HTERT RPE-1 (cell line): ENCODE results near the gene USP54.
"Not testable (repeated sequence)": the region's sequence is repeated elsewhere in the genome, so short reads cannot be mapped to it uniquely, and the experiment has no call there.

Source experiments
- in situ Hi-C: fragments of 300-500 bp; cut with MboI; formaldehyde crosslinking; loops from 4 replicates; pipeline ENCODE4 v1.14.3; 2020; ENCODE audit warnings: low sequenced_read_pairs

The USP54 gene

GRCh38 chr10:73590881-73591799 is at the start of gene USP54:
USP54 (minus strand) TSS chr10:73591342; CDS start chr10:73575658, 15,684 bp downstream.
- in situ Hi-C loops, result no loop called here

GRCh38 chr10:73639286-73639685 is 48.1 kb upstream of the USP54 start:
- in situ Hi-C loops, result loop anchor here (25.0 kb wide), 1 partner anchor 102 kb away; no protein-coding TSS in a partner anchor

GRCh38 chr10:73635781-73636180 is 44.6 kb upstream of the USP54 start:
- in situ Hi-C loops, result loop anchor here (25.0 kb wide), 1 partner anchor 98 kb away; no protein-coding TSS in a partner anchor

GRCh38 chr10:73634421-73634820 is 43.3 kb upstream of the USP54 start:
- in situ Hi-C loops, result loop anchor here (25.0 kb wide), 1 partner anchor 97 kb away; no protein-coding TSS in a partner anchor

GRCh38 chr10:73629165-73629564 is 38.0 kb upstream of the USP54 start:
- in situ Hi-C loops, result loop anchor here (25.0 kb wide), 1 partner anchor 92 kb away; no protein-coding TSS in a partner anchor

GRCh38 chr10:73628405-73628804 is 37.3 kb upstream of the USP54 start:
- in situ Hi-C loops, result loop anchor here (25.0 kb wide), 1 partner anchor 91 kb away; no protein-coding TSS in a partner anchor

GRCh38 chr10:73627300-73627699 is 36.2 kb upstream of the USP54 start:
- in situ Hi-C loops, result loop anchor here (25.0 kb wide), 1 partner anchor 90 kb away; no protein-coding TSS in a partner anchor

GRCh38 chr10:73625884-73626752 is 35.0 kb upstream of the USP54 start:
- in situ Hi-C loops, result loop anchor here (25.0 kb wide), 1 partner anchor 89 kb away; no protein-coding TSS in a partner anchor

- in situ Hi-C loops, result loop anchor here (25.0 kb wide), 1 partner anchor 88 kb away; no protein-coding TSS in a partner anchor
Observed at GRCh38 chr10:73625004-73625883, 34.1 kb upstream of the USP54 start.

- in situ Hi-C loops, result no loop called here
Observed at GRCh38 chr10:73623056-73623455, 31.9 kb upstream of the USP54 start.

GRCh38 chr10:73620974-73621373 is 29.8 kb upstream of the USP54 start:
- in situ Hi-C loops, result not testable (repeated sequence)

GRCh38 chr10:73617143-73617542 is 26.0 kb upstream of the USP54 start:
- in situ Hi-C loops, result not testable (repeated sequence)

GRCh38 chr10:73614720-73615119 is 23.6 kb upstream of the USP54 start:
- in situ Hi-C loops, result no loop called here

GRCh38 chr10:73609116-73609515 is 18.0 kb upstream of the USP54 start:
- in situ Hi-C loops, result no loop called here

GRCh38 chr10:73601486-73601921 is 10.4 kb upstream of the USP54 start:
- in situ Hi-C loops, result no loop called here

- in situ Hi-C loops, result no loop called here
Observed at GRCh38 chr10:73597346-73597745, 6.2 kb upstream of the USP54 start.

GRCh38 chr10:73593812-73594211 is 2.7 kb upstream of the USP54 start:
- in situ Hi-C loops, result no loop called here

- in situ Hi-C loops, result no loop called here
Observed at GRCh38 chr10:73593110-73593509, 2.0 kb upstream of the USP54 start.

GRCh38 chr10:73591935-73592699 is 975 bp upstream of the USP54 start:
- in situ Hi-C loops, result no loop called here
